CD4-positive, alpha-beta memory T cell (primary cell): ENCODE data around the gene TMEM18. TPM values are rescaled to one million over a fixed set of nuclear protein-coding genes. Genes with fewer than 3 reads are reported as not detected.

Experiments
- CTCF ChIA-PET: fragments of 350-600 bp; sonication (Branson Sonifier 250); formaldehyde crosslinking; loops from one replicate; lab custom pipeline; 2021; ENCODE audit warnings: inconsistent platforms; ENCODE audit not compliant: partially characterized antibody; lab: Charles Lee
- POLR2A ChIA-PET: fragments of 350-600 bp; sonication (Branson Sonifier 250); formaldehyde crosslinking; loops from one replicate; lab custom pipeline; 2021; ENCODE audit not compliant: partially characterized antibody; lab: Charles Lee
- DNase-seq, 5 donors: peaks; one replicate each; pipeline versions ENCODE4 v3.0.0 to v3.0.0-alpha.2; 2020 to 2022; ENCODE audit warnings: mixed read lengths in 1 of 5
- H3K27ac ChIP-seq: one replicate; pipeline ENCODE4 v1.7.0; 2013; ENCODE audit warnings: low read depth, low read length
- H3K27me3 ChIP-seq: 2 replicates; pipeline ENCODE4 v1.7.0; 2013; ENCODE audit warnings: mild to moderate bottlenecking, low read length, moderate library complexity; ENCODE audit not compliant: insufficient read depth
- H3K36me3 ChIP-seq: 2 replicates; pipeline ENCODE4 v1.7.0; 2013; ENCODE audit warnings: mild to moderate bottlenecking, low read length, moderate library complexity; ENCODE audit not compliant: insufficient read depth
- H3K4me1 ChIP-seq: 2 replicates; pipeline ENCODE4 v1.7.0; 2013; ENCODE audit warnings: mild to moderate bottlenecking, low read length, moderate library complexity; ENCODE audit not compliant: insufficient read depth
- H3K4me3 ChIP-seq, 2 donors: one replicate each; pipeline ENCODE4 v1.7.0; 2013; ENCODE audit warnings: low read length in 2 of 2, mild to moderate bottlenecking in 1 of 2
- H3K9me3 ChIP-seq, 2 donors: one replicate each; pipeline ENCODE4 v1.7.0; 2013; ENCODE audit warnings: low read length in 2 of 2, control low read depth in 1 of 2; ENCODE audit not compliant: control insufficient read depth in 1 of 2
- H3K27ac Mint-ChIP-seq, 7 donors: one replicate each; pipeline ENCODE4 v1.8.0; 2020 to 2021; ENCODE audit warnings: mixed read lengths in 7 of 7, mild to moderate bottlenecking in 6 of 7, inconsistent platforms in 3 of 7, moderate library complexity in 3 of 7
- H3K27me3 Mint-ChIP-seq, 2 donors: one replicate each; pipeline ENCODE4 v1.8.0; 2020 to 2021; ENCODE audit warnings: mixed read lengths in 2 of 2
- H3K36me3 Mint-ChIP-seq, 2 donors: one replicate each; pipeline ENCODE4 v1.8.0; 2020 to 2021; ENCODE audit warnings: mixed read lengths in 2 of 2, inconsistent platforms in 1 of 2, mild to moderate bottlenecking in 1 of 2
- H3K4me1 Mint-ChIP-seq, 4 donors: one replicate each; pipeline ENCODE4 v1.8.0; 2020 to 2021; ENCODE audit warnings: mixed read lengths in 4 of 4, mild to moderate bottlenecking in 1 of 4
- H3K4me3 Mint-ChIP-seq, 8 donors: one replicate each; pipeline ENCODE4 v1.8.0; 2020 to 2021; ENCODE audit warnings: mixed read lengths in 8 of 8, mild to moderate bottlenecking in 7 of 8, moderate library complexity in 6 of 8, inconsistent platforms in 3 of 8
- H3K9me3 Mint-ChIP-seq, 8 donors: one replicate each; pipeline ENCODE4 v1.8.0; 2020 to 2021; ENCODE audit warnings: mixed read lengths in 8 of 8, mild to moderate bottlenecking in 5 of 8, inconsistent platforms in 3 of 8, moderate library complexity in 1 of 8
- intact Hi-C: fragments of 100-400 bp; cut with micrococcal nuclease; formaldehyde crosslinking; loops from one replicate; pipeline ENCODE4 v1.15.1; 2023
- polyA plus RNA-seq, 2 donors: library from polyadenylated mRNA; unstranded; fragments of 300-500 nt; fragmentation: Illumina TruSeq; gene quantifications; one replicate each; pipeline ENCODE4 v1.2.3, GENCODE V29; 2021
- total RNA-seq, 2 experiments: library from RNA; stranded (reverse); gene quantifications; one replicate each; pipeline ENCODE4 v1.2.3, GENCODE V29; 2021

TMEM18 gene
- total and polyA plus RNA-seq, 4 experiments from 2014 or later: 20.0 to 28.1 (median 24.8) TPM

DNA sequence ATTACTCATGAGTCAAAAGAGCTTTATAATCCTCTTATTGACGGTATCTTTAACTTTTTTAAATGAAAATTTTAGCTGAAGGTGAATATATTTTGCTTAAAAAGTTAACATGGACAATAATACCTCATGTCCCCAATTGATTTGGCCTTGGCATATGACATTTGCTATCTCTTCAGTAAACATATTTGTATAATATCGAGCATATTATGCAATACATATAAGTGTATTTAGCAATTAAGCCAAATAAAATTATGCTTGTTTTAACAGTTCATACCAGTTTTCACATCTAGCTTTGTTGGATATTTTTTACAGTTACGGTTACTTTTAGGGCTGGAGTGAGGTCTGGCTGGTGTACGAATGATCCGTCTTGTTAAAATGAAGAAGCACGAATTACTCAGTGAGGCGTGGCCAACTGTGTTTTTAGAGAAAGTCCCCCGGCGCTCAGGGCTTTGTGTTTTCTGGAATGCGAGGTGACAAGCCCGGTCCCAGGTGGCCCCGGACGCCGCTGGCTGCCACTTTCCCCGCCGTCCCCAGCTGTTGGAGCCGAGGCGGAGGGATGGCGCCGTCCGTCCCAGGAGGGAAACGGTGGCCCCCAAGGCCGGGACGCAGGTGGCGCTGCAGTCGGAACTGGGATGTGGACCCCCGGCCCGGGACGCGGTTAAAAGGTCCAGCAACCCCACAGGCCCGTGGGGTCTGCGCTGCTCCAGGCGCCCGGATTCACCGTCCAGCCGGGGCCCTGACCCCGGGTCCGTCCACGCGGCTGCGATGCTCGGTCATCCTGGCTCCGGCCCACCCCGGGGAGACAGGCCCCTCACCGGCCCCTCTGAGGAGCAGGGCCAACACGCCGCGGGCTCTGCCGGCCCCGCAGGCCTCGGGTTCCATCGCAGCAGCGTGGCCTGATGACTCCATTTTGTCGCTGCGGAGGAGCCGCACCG, 41.3 kb downstream of the TMEM18 start:
- ChIA-PET POLR2A (interaction anchor here (1.0 kb wide), 1 partner anchor 389 kb away, joined by 4 read pairs; no protein-coding TSS in a partner anchor), CTCF (interaction anchor here (0.6 to 5.0 kb wide), 30 partner anchors 8 to 617 kb away, joined by 3 to 88 read pairs (median 4); partner anchors contain the start of gene SH3YL1)
- intact Hi-C loops: loop anchor here (1.0 to 5.0 kb wide), 4 partner anchors 107 to 464 kb away; no protein-coding TSS in a partner anchor
- H3K4me3 Mint-ChIP-seq: peak overlapping the region in 7 of 8 donors; percentile 36 to 75 (median 68)
- H3K4me1 ChIP-seq: peaks cover 4% of the 10 kb centered on the region
- H3K4me3 ChIP-seq: peak overlapping the region in 1 of 2 donors; percentile 21
- DNase-seq: no peak
- peaks cover 2 to 6% (median 4%) of the 10 kb centered on the region in 4 donors for H3K4me1 Mint-ChIP-seq
- no peaks in the 10 kb centered on the region for H3K36me3 ChIP-seq
- no peaks in the 10 kb centered on the region for H3K36me3 Mint-ChIP-seq
- peaks cover 0 to 2% (median 0%) of the 10 kb centered on the region in 8 donors for H3K9me3 Mint-ChIP-seq
- no peak overlapping the region for H3K27ac ChIP-seq
- no peaks in the 10 kb centered on the region for H3K27me3 ChIP-seq
- H3K27ac Mint-ChIP-seq: no peak overlapping the region
- H3K27me3 Mint-ChIP-seq: peaks cover 2 to 7% of the 10 kb centered on the region in 2 donors
- H3K9me3 ChIP-seq: no peaks in the 10 kb centered on the region

DNA sequence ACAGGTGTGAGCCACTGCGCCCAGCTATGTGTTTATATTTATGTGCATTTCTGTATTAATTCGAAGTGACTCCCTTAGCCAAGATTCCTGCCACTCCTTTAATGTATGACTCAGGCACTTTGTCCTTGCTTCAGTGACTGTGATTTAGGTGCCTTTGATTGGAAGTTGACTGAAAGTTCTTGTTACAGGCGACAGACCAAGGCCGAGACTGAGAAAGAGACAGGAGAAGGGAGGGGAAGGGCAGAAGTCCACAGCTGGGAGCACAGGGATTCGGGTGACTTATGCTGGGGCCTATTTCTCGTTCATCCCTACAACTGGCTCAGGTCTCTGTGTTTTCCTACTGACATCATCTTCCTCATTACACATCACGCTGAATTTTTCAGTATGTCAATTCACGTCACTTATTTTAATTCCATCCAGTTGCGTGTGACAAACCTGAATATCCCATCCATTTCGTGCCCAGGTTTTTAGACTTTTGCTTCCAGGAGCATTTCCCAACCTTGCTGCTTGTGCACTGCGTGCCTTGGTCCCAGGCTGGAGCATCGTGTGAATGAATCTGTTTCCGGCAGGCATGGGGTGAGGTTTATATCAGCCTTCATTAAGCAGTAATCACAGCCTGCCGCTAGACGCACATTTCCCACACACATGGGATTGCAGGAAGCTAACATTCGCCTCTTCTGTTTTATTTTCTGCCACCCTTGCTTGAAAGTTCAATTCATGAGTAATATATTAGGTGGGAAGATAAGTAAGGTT, 42.4 kb downstream of the TMEM18 start:
- no peak overlapping the region for H3K4me3 Mint-ChIP-seq

DNA sequence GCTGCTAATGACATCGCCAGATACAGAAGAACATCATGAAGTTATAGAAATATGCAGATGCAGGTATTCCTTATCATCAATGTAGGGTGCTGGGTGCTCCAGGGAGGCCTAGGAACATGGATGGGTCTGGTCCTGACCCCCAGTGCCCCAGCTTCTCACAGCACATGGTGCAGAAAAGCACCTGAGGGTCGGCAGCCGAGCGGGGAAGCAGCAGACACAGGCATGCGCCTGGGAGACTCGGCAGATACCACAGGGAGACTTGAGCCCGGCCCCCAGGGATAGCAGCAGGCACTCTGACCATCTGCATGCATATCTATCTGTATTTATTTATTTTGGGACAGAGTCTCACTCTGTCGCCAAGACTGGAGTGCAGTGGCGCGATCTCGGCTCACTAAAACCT, 43.2 kb downstream of the TMEM18 start:
- no peaks in the 10 kb centered on the region for H3K36me3 ChIP-seq
- H3K9me3 ChIP-seq: no peaks in the 10 kb centered on the region
- H3K27ac Mint-ChIP-seq: no peak overlapping the region
- no peak for DNase-seq
- intact Hi-C loops: no loop called here
- H3K4me1 Mint-ChIP-seq: peaks cover 2 to 6% (median 4%) of the 10 kb centered on the region in 4 donors
- H3K4me1 ChIP-seq: peaks cover 4% of the 10 kb centered on the region
- H3K36me3 Mint-ChIP-seq: no peaks in the 10 kb centered on the region
- no peaks in the 10 kb centered on the region for H3K27me3 ChIP-seq
- CTCF ChIA-PET: interaction anchor here (1.9 kb wide), 1 partner anchor 104 kb away, joined by 8 read pairs; no protein-coding TSS in a partner anchor
- H3K27me3 Mint-ChIP-seq: peaks cover 4 to 7% of the 10 kb centered on the region in 2 donors
- no peak overlapping the region for H3K4me3 ChIP-seq
- H3K4me3 Mint-ChIP-seq: no peak overlapping the region
- H3K27ac ChIP-seq: no peak overlapping the region
- POLR2A ChIA-PET: no interaction called here
- H3K9me3 Mint-ChIP-seq: peaks cover 0 to 2% (median 0%) of the 10 kb centered on the region in 8 donors

More for the DNA sequence above, 42.4 kb downstream of the TMEM18 start:
- H3K4me3 ChIP-seq: no peak overlapping the region
- Mint-ChIP-seq H3K4me1 (peaks cover 2 to 6% (median 4%) of the 10 kb centered on the region in 4 donors), H3K9me3 (peaks cover 0 to 2% (median 0%) of the 10 kb centered on the region in 8 donors), H3K27ac (no peak overlapping the region), H3K27me3 (peaks cover 2 to 7% of the 10 kb centered on the region in 2 donors), H3K36me3 (no peaks in the 10 kb centered on the region)
- intact Hi-C loops: loop anchor here (5.0 kb wide), 1 partner anchor 243 kb away; no protein-coding TSS in a partner anchor
- H3K4me1 ChIP-seq: peaks cover 4% of the 10 kb centered on the region
- no peaks in the 10 kb centered on the region for H3K27me3 ChIP-seq
- ChIA-PET POLR2A (no interaction called here), CTCF (interaction anchor here (0.8 to 5.0 kb wide), 12 partner anchors 9 to 616 kb away, joined by 3 to 88 read pairs (median 3); no protein-coding TSS in a partner anchor)
- H3K36me3 ChIP-seq: no peaks in the 10 kb centered on the region
- no peaks in the 10 kb centered on the region for H3K9me3 ChIP-seq
- no peak overlapping the region for H3K27ac ChIP-seq
- no peak for DNase-seq

DNA sequence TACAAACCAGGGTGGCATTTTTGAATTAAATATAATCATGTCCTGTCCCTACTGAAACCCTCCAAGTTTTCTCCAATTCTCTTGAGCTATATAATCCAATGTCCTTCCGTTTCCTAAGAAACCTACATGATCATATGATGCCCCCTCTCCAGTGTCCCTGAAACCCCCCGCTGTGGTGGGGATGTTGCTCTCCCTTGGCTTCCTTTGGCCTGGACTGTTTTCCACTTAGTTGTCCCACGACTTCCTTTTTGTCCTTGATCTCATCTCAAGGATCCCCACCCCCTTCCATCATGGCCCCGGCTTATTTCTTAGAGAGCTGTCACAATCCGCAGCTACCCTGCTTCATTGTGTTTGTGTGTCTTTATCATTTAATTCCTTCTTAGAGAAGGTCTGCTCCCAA, 43.8 kb downstream of the TMEM18 start:
- no peaks in the 10 kb centered on the region for H3K27me3 ChIP-seq
- H3K27ac ChIP-seq: no peak overlapping the region
- Mint-ChIP-seq H3K36me3 (no peaks in the 10 kb centered on the region), H3K4me1 (peaks cover 2 to 6% (median 4%) of the 10 kb centered on the region in 4 donors), H3K27ac (peak overlapping the region in 1 of 7 donors; percentile 5), H3K27me3 (peaks cover 6 to 7% of the 10 kb centered on the region in 2 donors), H3K9me3 (peaks cover 0 to 2% (median 0%) of the 10 kb centered on the region in 8 donors), H3K4me3 (no peak overlapping the region)
- H3K36me3 ChIP-seq: no peaks in the 10 kb centered on the region
- peaks cover 4% of the 10 kb centered on the region for H3K4me1 ChIP-seq
- H3K4me3 ChIP-seq: no peak overlapping the region
- ChIA-PET CTCF (no interaction called here), POLR2A (no interaction called here)
- no peak for DNase-seq
- H3K9me3 ChIP-seq: no peaks in the 10 kb centered on the region
- intact Hi-C loops: no loop called here

DNA sequence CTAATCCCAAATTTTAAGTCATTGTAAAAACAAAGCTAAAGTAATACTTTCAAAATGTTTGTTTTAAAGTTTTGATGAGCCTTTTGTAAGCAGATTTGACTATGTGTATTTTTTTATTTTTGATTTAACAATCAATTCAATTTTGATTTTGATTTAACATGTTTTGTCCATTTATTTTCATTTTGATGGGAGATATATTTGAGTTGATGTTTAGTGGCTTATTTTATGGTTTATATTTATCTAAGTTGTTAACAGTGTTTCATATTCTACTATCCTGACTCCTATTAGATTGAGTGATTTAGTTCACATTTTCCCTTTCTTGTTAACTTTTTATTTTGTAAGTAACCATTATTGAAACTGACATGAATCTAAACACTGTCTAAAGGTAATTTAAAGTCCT, 44.7 kb downstream of the TMEM18 start:
- H3K4me3 Mint-ChIP-seq: no peak overlapping the region
- peak overlapping the region in 1 of 7 donors; percentile 20 for H3K27ac Mint-ChIP-seq
- intact Hi-C loops: no loop called here

DNA sequence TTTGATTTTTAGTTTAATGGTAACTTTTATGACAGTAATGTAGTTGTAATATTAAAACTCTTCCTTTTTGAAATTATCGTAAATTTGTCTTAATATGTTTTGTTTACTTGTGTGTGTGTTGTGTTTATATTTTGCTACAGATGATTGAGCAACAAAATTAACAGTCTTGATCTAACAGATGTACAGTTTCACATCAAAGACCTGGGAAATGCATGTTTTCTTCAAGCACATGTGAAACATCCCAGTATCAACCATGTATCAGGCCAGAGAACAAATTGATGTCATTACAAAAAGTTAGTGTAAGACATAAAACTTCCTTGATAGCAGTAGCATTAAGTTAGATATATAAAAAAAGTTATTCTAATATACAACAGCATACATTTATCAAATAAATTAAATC, 45.5 kb downstream of the TMEM18 start:
- no peak overlapping the region for H3K4me3 Mint-ChIP-seq
- POLR2A ChIA-PET: no interaction called here
- peaks cover 8 to 11% of the 10 kb centered on the region in 2 donors for H3K27me3 Mint-ChIP-seq
- intact Hi-C loops: no loop called here
- Histone ChIP-seq H3K4me3 (no peak overlapping the region), H3K27ac (no peak overlapping the region), H3K9me3 (no peaks in the 10 kb centered on the region), H3K36me3 (no peaks in the 10 kb centered on the region), H3K4me1 (peaks cover 4% of the 10 kb centered on the region), H3K27me3 (no peaks in the 10 kb centered on the region)
- H3K4me1 Mint-ChIP-seq: peaks cover 0 to under 1% (median under 1%) of the 10 kb centered on the region in 4 donors
- H3K9me3 Mint-ChIP-seq: peaks cover 0 to 2% (median 0%) of the 10 kb centered on the region in 8 donors
- no peaks in the 10 kb centered on the region for H3K36me3 Mint-ChIP-seq
- H3K27ac Mint-ChIP-seq: no peak overlapping the region
- DNase-seq: no peak
- CTCF ChIA-PET: no interaction called here

More for the DNA sequence above, 44.7 kb downstream of the TMEM18 start:
- no peaks in the 10 kb centered on the region for H3K27me3 ChIP-seq
- Mint-ChIP-seq H3K36me3 (no peaks in the 10 kb centered on the region), H3K4me1 (peaks cover 2 to 6% (median 4%) of the 10 kb centered on the region in 4 donors), H3K27me3 (peaks cover 8 to 9% of the 10 kb centered on the region in 2 donors), H3K9me3 (peaks cover 0 to 2% (median 0%) of the 10 kb centered on the region in 8 donors)
- ChIA-PET CTCF (no interaction called here), POLR2A (no interaction called here)
- peaks cover 4% of the 10 kb centered on the region for H3K4me1 ChIP-seq
- no peak overlapping the region for H3K4me3 ChIP-seq
- DNase-seq: no peak
- H3K9me3 ChIP-seq: no peaks in the 10 kb centered on the region
- no peaks in the 10 kb centered on the region for H3K36me3 ChIP-seq
- H3K27ac ChIP-seq: no peak overlapping the region
